HG03135 (cell line): ENCODE results near the gene TANGO6.

Source experiments
- ATAC-seq: cut with Tn5 transposase; IDR thresholded peaks from one replicate; pipeline ENCODE4 v1.9.1; 2021; ENCODE audit warnings: mild to moderate bottlenecking, moderate library complexity; ENCODE audit not compliant: unreplicated experiment

TANGO6 gene

GRCh38 chr16:69133373-69133954, 290.1 kb downstream of the TANGO6 start:
- ATAC-seq, result no peak
